Stimulated activated CD4-positive, alpha-beta T cell treated with anti-CD3 and anti-CD28 coated beads, Interleukin-12 subunit alpha, Interleukin-12 subunit beta, amount 100 ng/mL, for 4 hours (primary cell): Measurements from ENCODE around the gene SLC46A1.

Experiments
- DNase-seq: peaks from one replicate; pipeline ENCODE4 v3.0.0-alpha.2; 2020

SLC46A1 gene

GRCh38 chr17:28402844-28403243 is 3.2 kb downstream of the SLC46A1 start:
- no peak for DNase-seq

- DNase-seq = no peak
These were observed 3.8 kb downstream of the SLC46A1 start for GRCh38 chr17:28402224-28402630.

GRCh38 chr17:28399808-28400207 is 6.2 kb downstream of the SLC46A1 start:
- DNase-seq = no peak

GRCh38 chr17:28398280-28398981 is 7.6 kb downstream of the SLC46A1 start:
- no peak for DNase-seq

- DNase-seq = no peak
These were observed 8.2 kb downstream of the SLC46A1 start for GRCh38 chr17:28397687-28398279.

- no peak for DNase-seq
These were observed 8.7 kb downstream of the SLC46A1 start for GRCh38 chr17:28397275-28397674.

- DNase-seq = no peak
These were observed 9.3 kb downstream of the SLC46A1 start for GRCh38 chr17:28396635-28397239.

GRCh38 chr17:28395968-28396367 is 10.0 kb downstream of the SLC46A1 start:
- DNase-seq = no peak

GRCh38 chr17:28395426-28395825 is 10.6 kb downstream of the SLC46A1 start:
- DNase-seq = no peak

- DNase-seq = no peak
These were observed 11.5 kb downstream of the SLC46A1 start for GRCh38 chr17:28394337-28395116.

GRCh38 chr17:28392491-28392890 is 13.5 kb downstream of the SLC46A1 start:
- no peak for DNase-seq

GRCh38 chr17:28391401-28391800 is 14.6 kb downstream of the SLC46A1 start:
- DNase-seq = no peak

- no peak for DNase-seq
These were observed 15.0 kb downstream of the SLC46A1 start for GRCh38 chr17:28390984-28391383.

- no peak for DNase-seq
These were observed 15.4 kb downstream of the SLC46A1 start for GRCh38 chr17:28390563-28390962.

GRCh38 chr17:28390141-28390540 is 15.9 kb downstream of the SLC46A1 start:
- DNase-seq = no peak

- DNase-seq = no peak
These were observed 17.9 kb downstream of the SLC46A1 start for GRCh38 chr17:28388106-28388505.

- no peak for DNase-seq
These were observed 19.6 kb downstream of the SLC46A1 start for GRCh38 chr17:28386391-28386790.

GRCh38 chr17:28385406-28385805 is 20.6 kb downstream of the SLC46A1 start:
- no peak for DNase-seq

- DNase-seq = no peak
These were observed 21.0 kb downstream of the SLC46A1 start for GRCh38 chr17:28385037-28385400.

- peak; percentile 53 for DNase-seq
These were observed 21.6 kb downstream of the SLC46A1 start for GRCh38 chr17:28384281-28385036.

- DNase-seq = no peak
These were observed 24.7 kb downstream of the SLC46A1 start for GRCh38 chr17:28381141-28381825.
